Endodermal cell (in vitro differentiated cells): ENCODE measurements around the gene DDX52. TPM values are rescaled to one million over a fixed set of nuclear protein-coding genes. Genes with fewer than 3 reads are reported as not detected.

Experiments
- DNase-seq: peaks from one replicate; pipeline ENCODE4 v3.0.0-alpha.2; 2017
- H3K27ac ChIP-seq: 2 replicates; pipeline ENCODE4 v1.5.1; 2013; ENCODE audit warnings: mild to moderate bottlenecking, low read depth, low read length, moderate library complexity
- H3K27me3 ChIP-seq: 2 replicates; pipeline ENCODE4 v1.6.1; 2013; ENCODE audit warnings: mild to moderate bottlenecking, low read length, moderate library complexity; ENCODE audit not compliant: insufficient read depth, control insufficient read depth, poor library complexity, severe bottlenecking
- H3K36me3 ChIP-seq: 2 replicates; pipeline ENCODE4 v1.7.0; 2013; ENCODE audit warnings: mild to moderate bottlenecking, low read length, moderate library complexity; ENCODE audit not compliant: control insufficient read depth, insufficient read depth
- H3K4me1 ChIP-seq: one replicate; pipeline ENCODE4 v1.7.0; 2013; ENCODE audit warnings: low read length; ENCODE audit not compliant: control insufficient read depth, insufficient read depth
- H3K4me3 ChIP-seq: 2 replicates; pipeline ENCODE4 v1.5.1; 2013; ENCODE audit warnings: mild to moderate bottlenecking, low read length, moderate library complexity
- H3K9ac ChIP-seq: 2 replicates; pipeline ENCODE4 v1.6.1; 2013; ENCODE audit warnings: mild to moderate bottlenecking, low read length, moderate library complexity; ENCODE audit not compliant: poor library complexity, severe bottlenecking; ENCODE audit errors: extremely low read depth
- H3K9me3 ChIP-seq: 2 replicates; pipeline ENCODE4 v1.6.1; 2013; ENCODE audit warnings: mild to moderate bottlenecking, low read length, moderate library complexity; ENCODE audit not compliant: control insufficient read depth
- H3K27ac Mint-ChIP-seq: 2 replicates; pipeline ENCODE4 v1.8.0; 2020; ENCODE audit warnings: mixed read lengths
- H3K27me3 Mint-ChIP-seq: 2 replicates; pipeline ENCODE4 v1.8.0; 2021; ENCODE audit warnings: mild to moderate bottlenecking, mixed read lengths; ENCODE audit not compliant: insufficient read depth
- H3K36me3 Mint-ChIP-seq: 2 replicates; pipeline ENCODE4 v1.8.0; 2020; ENCODE audit warnings: low read depth, mixed read lengths
- H3K4me1 Mint-ChIP-seq: 2 replicates; pipeline ENCODE4 v1.8.0; 2020; ENCODE audit warnings: mixed read lengths
- H3K4me3 Mint-ChIP-seq: 2 replicates; pipeline ENCODE4 v1.8.0; 2020; ENCODE audit warnings: mild to moderate bottlenecking, moderate library complexity, mixed read lengths
- H3K9me3 Mint-ChIP-seq: 2 replicates; pipeline ENCODE4 v1.8.0; 2020; ENCODE audit warnings: mild to moderate bottlenecking, mixed read lengths
- CTCF ChIP-seq: fragments of 200-600 bp; sonication (generic); conservative IDR thresholded peaks from 2 replicates; pipeline ENCODE4 v1.5.0; 2021; ENCODE audit warnings: antibody characterized with exemption, mild to moderate bottlenecking
- WGBS, 2 experiments: methylation state at CpG; one replicate each; pipeline versions ENCODE4 v1.1.5 to v1.1.7; 2013; ENCODE audit warnings: missing lambda C conversion rate in 2 of 2, mixed read lengths in 1 of 2; ENCODE audit not compliant: insufficient coverage in 1 of 2, insufficient read length in 1 of 2; 5-methylcytosine and 5-hydroxymethylcytosine counted together
- total RNA-seq, 2 donors: library from RNA; stranded (reverse); fragmentation: NEBNext Ultra II Directional in 1 of 2; extraction: Animal tissue kit (Norgen Biotek cat#: 25700) in 1 of 2; gene quantifications; 2 replicates in 1 of 2; 3 replicates in 1 of 2; pipeline ENCODE4 v1.2.1, GENCODE V29; 2021

Gene DDX52
- total RNA-seq, 2 donors from 2014 or later = 51.5 to 63.3 TPM

- no peak for TF ChIP-seq CTCF
- peaks cover 16% of the 10 kb centered on the region for H3K4me1 ChIP-seq
- Mint-ChIP-seq H3K36me3 (peaks cover 5% of the 10 kb centered on the region), H3K27ac (no peak overlapping the region), H3K9me3 (peaks cover 20% of the 10 kb centered on the region), H3K4me1 (peaks cover 38% of the 10 kb centered on the region), H3K4me3 (no peak overlapping the region), H3K27me3 (peaks cover 4% of the 10 kb centered on the region)
- 97 to 100% methylated on average over 1 of the region's 1 CpG for WGBS, 2 experiments
- H3K9ac ChIP-seq = no peak overlapping the region
- H3K27me3 ChIP-seq = no peaks in the 10 kb centered on the region
- peaks cover 13% of the 10 kb centered on the region for H3K9me3 ChIP-seq
- peak; percentile 24 for DNase-seq
- H3K4me3 ChIP-seq = no peak overlapping the region
- no peaks in the 10 kb centered on the region for H3K36me3 ChIP-seq
- H3K27ac ChIP-seq = no peak overlapping the region
Measured at GRCh38 chr17:37677021-37677420, 33.8 kb upstream of the DDX52 start.

GRCh38 chr17:37676115-37676925 is 33.1 kb upstream of the DDX52 start:
- H3K4me1 ChIP-seq = peaks cover 16% of the 10 kb centered on the region

GRCh38 chr17:37674511-37674910 is 31.3 kb upstream of the DDX52 start:
- Mint-ChIP-seq H3K27ac (no peak overlapping the region), H3K36me3 (peaks cover 5% of the 10 kb centered on the region), H3K4me1 (peaks cover 56% of the 10 kb centered on the region), H3K27me3 (peaks cover 4% of the 10 kb centered on the region), H3K9me3 (peaks cover 15% of the 10 kb centered on the region), H3K4me3 (no peak overlapping the region)
- no peak overlapping the region for H3K9ac ChIP-seq
- H3K36me3 ChIP-seq = no peaks in the 10 kb centered on the region
- no peak overlapping the region for H3K4me3 ChIP-seq
- peaks cover 21% of the 10 kb centered on the region for H3K4me1 ChIP-seq
- DNase-seq = peak; percentile 41
- H3K27ac ChIP-seq = no peak overlapping the region
- no peaks in the 10 kb centered on the region for H3K27me3 ChIP-seq
- no peak for TF ChIP-seq CTCF
- H3K9me3 ChIP-seq = peaks cover 13% of the 10 kb centered on the region
- WGBS, 2 experiments = 75% methylated on average over 1 of the region's 1 CpG; no CpG with 5 or more reads in 1 of the 2 experiments

More at GRCh38 chr17:37676115-37676925, 33.1 kb upstream of the DDX52 start:
- Histone ChIP-seq H3K27ac (no peak overlapping the region), H3K9me3 (peaks cover 13% of the 10 kb centered on the region), H3K9ac (no peak overlapping the region), H3K36me3 (no peaks in the 10 kb centered on the region), H3K4me3 (no peak overlapping the region), H3K27me3 (no peaks in the 10 kb centered on the region)
- TF ChIP-seq CTCF = no peak
- peaks cover 45% of the 10 kb centered on the region for H3K4me1 Mint-ChIP-seq
- H3K9me3 Mint-ChIP-seq = peaks cover 18% of the 10 kb centered on the region
- 73 to 85% methylated on average over 5 to 7 of the region's 7 CpGs for WGBS, 2 experiments
- H3K36me3 Mint-ChIP-seq = peaks cover 5% of the 10 kb centered on the region
- peak; percentile 35 for DNase-seq
- no peak overlapping the region for H3K27ac Mint-ChIP-seq
- H3K4me3 Mint-ChIP-seq = no peak overlapping the region
- peaks cover 4% of the 10 kb centered on the region for H3K27me3 Mint-ChIP-seq
